HG02623 (cell line): Measurements from ENCODE around the gene SIAH2.

Source experiments
- ATAC-seq: cut with Tn5 transposase; IDR thresholded peaks from one replicate; pipeline ENCODE4 v1.9.1; 2021; ENCODE audit warnings: moderate library complexity; ENCODE audit not compliant: unreplicated experiment

SIAH2 gene

GRCh38 chr3:150736316-150736719 lies 26.7 kb downstream of the SIAH2 start:
- ATAC-seq: no peak

GRCh38 chr3:150734795-150735119 lies 28.2 kb downstream of the SIAH2 start:
- no peak for ATAC-seq

GRCh38 chr3:150733936-150734794 lies 28.8 kb downstream of the SIAH2 start:
- no peak for ATAC-seq

- ATAC-seq: no peak
Measured at GRCh38 chr3:150733373-150733935, 29.5 kb downstream of the SIAH2 start.

- ATAC-seq: no peak
Measured at GRCh38 chr3:150729682-150730360, 33.1 kb downstream of the SIAH2 start.

- ATAC-seq: no peak
Measured at GRCh38 chr3:150727653-150728502, 35.1 kb downstream of the SIAH2 start.

- ATAC-seq: no peak
Measured at GRCh38 chr3:150725548-150725947, 37.4 kb downstream of the SIAH2 start.

GRCh38 chr3:150723946-150724345 lies 39.0 kb downstream of the SIAH2 start:
- ATAC-seq: no peak

- no peak for ATAC-seq
Measured at GRCh38 chr3:150722267-150722666, 40.7 kb downstream of the SIAH2 start.

- no peak for ATAC-seq
Measured at GRCh38 chr3:150721285-150722130, 41.5 kb downstream of the SIAH2 start.

GRCh38 chr3:150720444-150720843 lies 42.5 kb downstream of the SIAH2 start:
- ATAC-seq: no peak

GRCh38 chr3:150710097-150710496 lies 52.9 kb downstream of the SIAH2 start:
- no peak for ATAC-seq

- ATAC-seq: peak; percentile 99
Measured at GRCh38 chr3:150703756-150704344, 59.1 kb downstream of the SIAH2 start, which contains the start of gene ERICH6. Gene ERICH6, minus strand, starts transcription at chr3:150703920. Its CDS starts 22 bp downstream, at chr3:150703898.

- ATAC-seq: peak; percentile 30
Measured at GRCh38 chr3:150703299-150703755, 59.6 kb downstream of the SIAH2 start.

GRCh38 chr3:150699068-150699639 lies 63.8 kb downstream of the SIAH2 start:
- no peak for ATAC-seq

- no peak for ATAC-seq
Measured at GRCh38 chr3:150697646-150698045, 65.3 kb downstream of the SIAH2 start.

GRCh38 chr3:150691414-150692040 lies 71.4 kb downstream of the SIAH2 start:
- no peak for ATAC-seq
